ENCODE data around the gene CYB5R4.
A peak's percentile ranks its signal among the peaks of the same experiment; 100 is the strongest.

Gene CYB5R4

GRCh38 chr6:83859410-83860358 lies at the start of gene CYB5R4:
Gene CYB5R4, plus strand, starts transcription at chr6:83859689. Its CDS starts 94 bp downstream, at chr6:83859783.
- peak; percentile 42 to 88 for DNase-seq

GRCh38 chr6:83812595-83812994 lies 46.9 kb upstream of the CYB5R4 start:
- DNase-seq: no peak

DNA sequence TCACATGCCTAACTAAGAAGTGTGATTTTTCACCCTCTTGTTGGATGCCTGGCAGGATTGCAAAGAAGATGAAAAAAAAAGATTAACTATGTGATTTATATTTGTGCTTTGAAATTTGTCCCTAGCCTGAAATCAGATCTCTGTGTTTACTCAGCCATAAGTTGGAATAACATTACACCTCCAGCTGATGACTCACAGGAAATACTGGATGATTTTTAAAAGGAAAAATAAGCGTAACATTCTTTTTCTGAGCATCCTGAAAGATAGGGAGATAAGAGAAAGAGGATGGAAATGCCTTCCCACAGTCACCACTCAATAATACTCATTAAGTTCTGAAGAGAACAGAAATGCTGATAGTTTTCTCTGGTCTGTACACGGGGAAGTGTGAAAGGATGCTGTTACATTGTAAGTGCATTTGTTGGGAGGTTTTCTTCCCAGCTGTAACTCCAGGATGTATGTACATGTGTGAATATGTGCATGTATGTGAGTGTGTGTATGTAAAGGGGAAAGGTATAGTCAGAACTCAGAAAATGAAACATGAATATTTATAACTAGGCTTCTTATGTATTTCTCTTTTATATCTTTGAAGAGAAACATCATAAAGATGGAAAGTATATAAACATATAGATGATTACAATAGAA lies 43.7 kb upstream of the CYB5R4 start:
- DNase-seq: peak in 1 of 2 experiments; percentile 54

DNA sequence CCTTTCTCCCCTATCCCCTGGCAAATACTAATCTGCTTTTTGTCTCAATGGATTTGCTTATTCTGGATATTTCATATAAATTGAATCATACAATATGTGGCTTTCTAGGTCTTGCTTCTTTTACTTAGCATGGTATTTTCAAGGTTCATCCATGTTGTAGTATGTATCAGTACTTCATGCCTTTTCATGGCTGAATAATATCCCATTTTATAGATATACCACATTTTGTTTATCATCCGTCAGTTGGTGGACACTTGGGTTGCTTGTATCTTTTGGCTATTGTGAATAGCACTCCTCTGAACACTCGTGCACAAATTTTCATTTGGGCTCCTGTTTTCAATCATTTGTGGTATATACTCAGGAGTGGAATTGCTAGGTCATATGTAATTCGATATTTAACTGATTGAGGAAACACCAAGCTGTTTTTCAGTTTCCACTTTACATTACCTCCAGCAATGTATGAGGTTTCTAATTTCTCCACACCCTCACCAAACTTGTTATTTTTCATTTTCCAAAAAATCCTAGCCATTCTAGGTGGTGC lies 36.8 kb upstream of the CYB5R4 start:
- no peak for DNase-seq

DNA sequence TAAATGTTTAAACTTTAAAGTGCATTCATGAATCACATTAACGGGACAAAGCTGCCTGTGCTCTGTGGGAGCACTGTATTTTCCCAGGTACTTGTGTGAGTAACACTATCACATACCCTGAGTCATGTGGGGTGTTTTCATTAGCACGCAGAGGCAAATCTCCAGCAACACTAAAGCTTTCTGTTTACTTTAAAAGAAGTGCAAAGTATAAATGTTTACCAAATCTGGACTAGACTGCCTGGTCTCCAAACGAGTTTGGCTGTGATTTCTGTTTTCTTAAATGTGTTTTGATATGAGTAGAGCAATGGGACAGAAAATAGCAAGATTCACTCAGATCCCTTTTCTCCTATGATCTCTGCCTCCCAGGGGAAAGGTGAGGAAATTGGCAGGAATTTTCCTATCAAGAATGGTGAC lies 35.1 kb upstream of the CYB5R4 start:
- DNase-seq: no peak

- DNase-seq: no peak
Measured at GRCh38 chr6:83824831-83825230, 34.7 kb upstream of the CYB5R4 start.

DNA sequence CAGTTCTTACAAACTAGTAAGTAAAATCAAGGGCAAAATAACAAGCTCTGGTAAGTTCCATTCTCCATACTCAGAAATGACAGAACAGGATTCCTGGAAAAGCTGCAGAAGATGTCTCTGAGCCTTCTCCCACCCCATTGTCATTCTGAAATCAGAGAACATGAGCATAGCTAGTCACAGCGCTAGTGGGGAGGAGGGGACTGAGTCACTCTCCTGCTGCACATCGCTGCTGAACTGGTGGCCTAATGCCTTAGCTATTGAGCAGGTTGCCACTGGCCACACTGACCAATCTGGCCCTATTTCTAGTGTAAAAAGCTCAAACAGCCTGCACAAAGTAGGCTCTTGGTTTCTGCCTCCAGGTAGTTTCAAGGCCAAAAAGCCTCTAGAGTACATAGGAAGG lies 32.4 kb upstream of the CYB5R4 start:
- no peak for DNase-seq

- DNase-seq: no peak
Measured at GRCh38 chr6:83838727-83839126, 20.8 kb upstream of the CYB5R4 start.

DNA sequence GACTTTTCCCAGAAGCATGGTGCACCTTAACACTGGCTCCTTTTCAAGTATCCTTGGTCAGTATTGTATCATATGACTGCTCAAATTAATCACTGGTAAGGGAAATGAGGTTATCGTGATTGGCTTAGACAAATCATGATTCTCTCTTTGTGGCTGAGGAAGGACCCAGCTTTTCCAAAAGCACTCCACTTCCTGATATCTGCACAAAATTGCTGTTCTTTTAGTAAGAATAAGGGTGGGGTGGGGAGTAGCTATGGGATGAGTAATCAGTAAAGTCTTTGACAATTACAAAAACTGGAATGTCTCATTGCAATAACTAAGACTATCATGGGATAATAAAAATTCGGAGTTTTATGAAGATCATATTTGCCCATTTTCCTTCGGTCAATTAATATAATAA lies 15.3 kb upstream of the CYB5R4 start:
- no peak for DNase-seq

DNA sequence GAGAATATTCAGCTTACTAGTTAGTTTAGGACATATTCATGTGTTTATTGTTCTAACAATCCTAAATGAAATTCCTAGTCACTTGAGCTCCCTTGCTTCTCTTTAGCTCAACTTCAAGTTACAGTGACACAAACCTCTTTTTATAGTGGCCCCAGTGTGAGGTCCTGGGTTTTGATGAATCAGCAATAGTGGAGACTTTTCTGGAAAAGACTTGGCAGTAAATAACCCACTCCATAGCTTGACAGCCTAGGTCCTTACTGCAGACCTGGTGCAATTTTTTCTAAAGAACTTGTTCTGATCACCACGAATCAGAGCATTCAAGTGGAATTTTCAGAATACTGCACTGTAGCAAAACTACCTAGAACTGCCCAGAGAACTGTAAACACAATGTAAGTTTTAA lies 13.2 kb upstream of the CYB5R4 start:
- no peak for DNase-seq

DNA sequence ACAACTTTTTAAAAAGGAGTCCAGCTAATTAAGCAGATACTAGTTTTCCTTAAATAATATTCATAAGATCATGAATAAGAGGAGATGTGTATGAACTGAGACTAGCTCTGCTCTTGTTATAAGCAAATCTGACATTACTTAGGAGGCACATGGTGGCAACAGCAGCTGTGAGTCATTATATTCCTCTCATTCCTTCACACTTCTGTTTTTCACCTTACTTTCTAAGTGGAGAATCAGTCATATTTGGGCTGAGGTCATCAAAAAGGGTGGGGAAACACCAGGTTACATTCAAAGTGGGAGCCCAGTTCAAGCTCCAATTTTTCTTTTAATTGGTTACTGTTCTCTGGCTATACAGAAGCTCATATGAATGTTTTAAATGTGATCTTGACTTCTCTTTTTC lies 12.3 kb upstream of the CYB5R4 start:
- DNase-seq: no peak

DNA sequence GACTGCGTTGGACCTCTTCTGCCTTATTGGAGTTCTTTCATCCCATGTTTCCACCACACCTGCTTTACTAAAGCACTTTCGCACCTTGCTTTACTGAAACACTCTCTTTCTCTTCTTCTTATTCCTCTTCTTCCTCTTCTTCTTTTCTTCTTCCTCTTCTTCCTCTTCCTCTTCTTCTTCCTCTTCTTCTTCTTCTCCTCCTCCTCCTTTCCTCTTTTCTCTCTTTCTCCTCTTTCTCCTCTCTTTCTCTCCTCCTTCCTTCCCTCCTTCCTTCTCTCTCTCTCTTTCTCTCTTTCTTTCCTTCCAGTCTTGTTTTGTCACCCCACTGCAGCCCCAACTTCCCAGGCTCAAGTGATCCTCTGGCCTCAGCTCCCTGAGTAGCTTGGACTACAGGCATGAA lies 10.4 kb upstream of the CYB5R4 start:
- DNase-seq: no peak

DNA sequence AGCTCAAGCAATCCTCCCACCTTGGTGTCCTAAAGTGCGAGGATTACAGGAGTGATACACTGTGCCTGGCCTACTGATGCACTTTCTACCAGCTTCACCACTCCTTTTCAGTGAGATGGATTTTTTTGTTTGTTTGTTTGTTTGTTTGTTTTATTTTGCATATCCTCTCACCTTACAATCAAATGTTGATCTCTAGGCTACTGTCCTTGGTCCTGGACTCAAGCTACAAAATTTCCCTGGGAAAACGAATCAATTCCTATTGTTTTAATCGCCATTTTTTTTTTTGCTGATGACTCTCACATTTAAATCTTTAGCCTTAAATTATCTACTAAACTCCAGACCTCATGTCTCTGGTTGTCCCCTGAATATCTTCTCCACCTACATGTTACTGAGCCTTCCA lies 9.9 kb upstream of the CYB5R4 start:
- no peak for DNase-seq

- DNase-seq: no peak
Measured at GRCh38 chr6:83852528-83853177, 6.8 kb upstream of the CYB5R4 start.

DNA sequence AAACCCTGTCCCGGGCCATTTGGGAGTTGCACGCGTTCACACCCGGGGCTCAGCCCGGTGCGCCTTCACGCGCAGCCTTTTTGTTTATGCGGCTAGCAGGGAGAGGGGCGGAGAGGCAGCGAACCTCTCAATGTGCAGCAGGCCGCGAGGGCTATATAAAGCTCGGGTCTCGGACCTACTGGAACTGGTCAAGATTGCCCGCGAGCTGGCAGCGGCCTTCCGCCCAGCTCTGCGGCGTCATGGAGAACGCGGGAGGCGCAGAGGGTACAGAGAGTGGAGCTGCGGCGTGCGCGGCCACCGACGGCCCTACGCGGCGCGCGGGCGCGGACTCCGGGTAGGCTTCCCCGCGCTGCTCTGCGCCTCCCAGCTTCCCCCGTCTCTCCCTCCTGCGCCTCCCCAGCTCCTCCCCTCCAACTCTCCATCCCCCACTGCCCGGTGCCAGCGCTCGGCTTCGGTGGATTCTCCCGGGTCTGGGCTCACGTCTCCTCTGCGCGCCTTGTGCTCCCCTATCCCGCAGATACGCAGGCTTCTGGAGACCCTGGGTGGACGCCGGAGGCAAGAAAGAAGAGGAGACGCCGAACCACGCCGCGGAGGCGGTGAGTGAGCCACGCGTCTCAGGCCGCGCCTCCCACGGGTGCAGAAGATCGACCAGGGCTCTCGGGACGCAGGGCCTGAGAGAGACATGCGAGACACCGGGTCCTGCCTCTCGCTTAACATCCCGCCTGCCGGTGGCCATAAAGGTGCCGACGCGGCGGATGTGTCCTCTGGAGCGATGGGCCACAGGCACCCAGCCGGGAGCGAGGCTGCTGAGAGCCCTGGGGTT lies 6.1 kb upstream of the CYB5R4 start, which contains the start of gene RIPPLY2:
RIPPLY2 (plus strand) TSS at position 183 of the 823 bp plus-strand sequence; CDS start at position 240, 57 bp downstream.
- DNase-seq: no peak

DNA sequence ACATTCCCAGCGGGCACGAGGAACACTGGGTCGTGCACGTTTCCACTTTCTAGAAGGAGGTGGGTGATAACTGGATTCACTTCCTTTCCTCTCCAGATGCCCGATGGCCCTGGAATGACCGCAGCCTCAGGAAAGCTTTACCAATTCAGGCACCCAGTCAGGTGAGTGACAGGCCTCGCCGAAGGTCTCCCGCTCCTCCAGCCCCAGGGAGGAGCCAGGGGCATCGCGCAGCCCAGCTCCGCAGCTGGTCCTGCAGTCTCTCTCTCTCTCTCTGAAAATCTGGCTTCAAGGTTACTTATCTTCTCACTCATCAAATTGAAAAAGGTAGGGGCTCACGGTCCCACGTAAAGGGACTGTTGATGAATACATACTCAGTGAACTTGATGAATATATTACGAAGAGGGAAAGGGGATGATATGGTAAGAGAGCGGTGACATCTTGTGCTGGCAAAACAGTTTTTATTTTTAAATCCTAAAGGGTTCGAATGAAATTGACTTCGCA lies 5.4 kb upstream of the CYB5R4 start:
- no peak for DNase-seq

DNA sequence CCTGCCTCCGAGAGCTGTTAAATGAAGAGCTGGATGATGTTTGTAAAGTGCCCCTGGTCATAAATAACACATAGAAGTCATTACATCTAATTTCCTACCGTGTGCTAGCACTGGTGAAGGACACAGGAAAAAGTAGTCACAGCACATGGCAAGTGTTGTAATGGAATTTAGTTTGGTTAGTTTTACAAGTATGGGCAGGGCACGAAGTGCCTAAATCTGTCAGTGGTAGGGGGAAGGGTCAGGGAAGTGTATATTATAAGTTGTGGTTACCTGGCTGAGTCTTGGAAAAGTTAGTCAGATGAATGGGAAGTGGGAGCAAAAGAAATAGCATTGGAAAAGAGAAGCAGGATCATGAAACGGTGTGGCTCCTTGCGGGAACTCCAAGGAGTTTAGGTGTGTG lies 4.7 kb upstream of the CYB5R4 start:
- no peak for DNase-seq

DNA sequence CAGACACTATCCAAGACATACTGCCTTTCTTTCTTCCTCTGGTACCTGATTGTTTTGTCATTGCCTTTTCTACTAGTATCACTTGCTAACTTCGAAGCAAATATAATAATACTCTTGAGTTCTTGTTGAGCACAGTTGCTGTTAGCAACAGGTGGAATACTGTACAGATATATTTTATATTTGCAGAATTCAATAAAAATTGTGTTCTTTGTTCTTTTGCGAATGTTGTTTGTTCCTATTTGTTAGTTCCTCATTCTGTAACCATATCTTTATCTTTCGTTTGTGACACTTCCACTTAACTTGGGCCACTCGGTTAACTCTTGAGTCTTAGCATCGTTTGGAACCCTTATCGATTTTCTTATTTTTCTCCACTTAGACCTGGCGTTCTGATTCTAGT lies 868 bp downstream of the CYB5R4 start:
- DNase-seq: no peak

DNA sequence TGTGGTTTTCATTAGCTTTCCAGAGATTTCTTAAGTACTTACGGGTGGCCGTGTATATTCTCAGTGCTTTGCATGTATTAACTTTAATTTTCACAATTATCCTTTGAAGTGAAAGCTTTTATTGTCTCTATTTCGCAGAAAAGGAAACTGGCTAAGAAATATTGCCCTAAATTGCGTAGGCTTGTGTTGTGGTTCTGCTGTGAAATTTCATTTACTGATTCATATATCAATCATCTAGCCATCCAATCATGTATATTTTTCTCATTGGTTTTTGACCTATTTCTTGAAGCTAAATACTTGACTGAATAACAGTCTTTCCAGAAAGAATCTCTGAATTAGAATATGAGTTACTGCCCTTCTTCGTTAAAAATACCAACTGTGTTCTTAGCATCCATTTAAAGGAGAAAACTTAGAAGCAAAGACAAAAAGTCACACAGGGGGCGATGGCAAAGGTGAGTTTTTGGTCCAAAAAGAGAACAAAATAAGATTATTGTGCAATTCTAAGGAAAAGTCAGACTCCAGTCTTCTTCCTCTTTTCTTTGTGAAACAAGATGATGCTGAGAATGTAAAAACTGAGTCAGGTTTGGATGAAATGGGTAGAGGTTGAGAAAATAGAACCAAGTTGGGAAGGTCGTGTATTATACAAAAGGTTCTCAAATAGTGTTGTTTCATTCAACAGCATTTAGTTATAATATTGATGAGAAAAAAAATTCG lies 1.4 kb downstream of the CYB5R4 start:
- no peak for DNase-seq

- no peak for DNase-seq
Measured at GRCh38 chr6:83862776-83863471, 3.4 kb downstream of the CYB5R4 start.

GRCh38 chr6:83867043-83867442 lies 7.6 kb downstream of the CYB5R4 start:
- DNase-seq: no peak
